ENCODE data around the gene PLEKHG4B.
A peak's percentile ranks its signal among the peaks of the same experiment; 100 is the strongest.
"Not testable (repeated sequence)": the region's sequence is repeated elsewhere in the genome, so short reads cannot be mapped to it uniquely, and the experiment has no call there.

The PLEKHG4B gene

DNA sequence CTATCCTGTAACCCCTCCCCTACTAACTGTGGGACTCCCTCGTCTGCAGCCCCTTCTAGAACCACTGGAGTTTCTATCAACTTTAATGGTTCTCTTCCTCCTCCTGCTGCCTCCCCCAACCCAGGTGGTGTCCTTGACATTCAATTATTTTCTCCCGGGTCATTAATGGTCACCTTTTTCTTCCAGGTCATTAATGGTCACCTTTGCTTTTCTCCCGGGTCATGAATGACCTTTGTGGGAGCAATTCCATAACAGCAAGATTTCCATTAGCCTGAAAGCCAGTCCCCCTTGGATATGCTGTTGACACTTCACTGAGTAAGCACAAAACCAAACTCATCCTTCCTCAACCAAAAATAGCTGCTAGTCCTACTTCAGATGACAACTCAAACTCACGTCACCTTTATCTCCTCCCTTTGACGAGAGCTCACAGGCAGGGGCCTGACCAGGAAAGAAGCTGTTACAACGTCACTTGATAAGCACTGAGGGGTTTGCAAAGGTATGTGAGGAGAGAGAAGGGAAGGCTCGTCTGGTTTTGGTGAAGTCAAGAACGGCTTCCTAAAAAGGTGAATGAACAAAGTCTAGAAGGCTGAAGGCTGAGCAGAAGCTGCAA lies 115.1 kb downstream of the PLEKHG4B start:
- no peak for DNase-seq

DNA sequence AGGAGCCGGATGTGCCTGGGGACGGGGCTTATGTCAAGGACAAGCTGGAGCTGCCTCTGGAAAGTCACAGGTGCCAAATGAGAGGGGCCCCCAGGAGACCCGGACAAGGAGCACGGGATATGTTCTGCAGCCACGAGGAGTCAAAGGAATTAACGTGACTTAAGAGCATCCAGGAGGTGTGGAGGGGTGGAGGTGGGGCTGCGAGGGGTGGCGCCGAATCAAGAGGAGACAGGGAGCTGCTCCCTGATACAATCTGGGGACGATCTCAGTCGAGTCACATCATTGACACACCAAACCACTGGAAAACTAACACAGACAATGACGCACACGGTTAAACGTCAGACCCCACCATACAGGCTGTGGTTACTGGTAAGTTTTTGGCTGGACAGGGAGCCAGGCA lies 115.6 kb downstream of the PLEKHG4B start:
- no peak for DNase-seq

DNA sequence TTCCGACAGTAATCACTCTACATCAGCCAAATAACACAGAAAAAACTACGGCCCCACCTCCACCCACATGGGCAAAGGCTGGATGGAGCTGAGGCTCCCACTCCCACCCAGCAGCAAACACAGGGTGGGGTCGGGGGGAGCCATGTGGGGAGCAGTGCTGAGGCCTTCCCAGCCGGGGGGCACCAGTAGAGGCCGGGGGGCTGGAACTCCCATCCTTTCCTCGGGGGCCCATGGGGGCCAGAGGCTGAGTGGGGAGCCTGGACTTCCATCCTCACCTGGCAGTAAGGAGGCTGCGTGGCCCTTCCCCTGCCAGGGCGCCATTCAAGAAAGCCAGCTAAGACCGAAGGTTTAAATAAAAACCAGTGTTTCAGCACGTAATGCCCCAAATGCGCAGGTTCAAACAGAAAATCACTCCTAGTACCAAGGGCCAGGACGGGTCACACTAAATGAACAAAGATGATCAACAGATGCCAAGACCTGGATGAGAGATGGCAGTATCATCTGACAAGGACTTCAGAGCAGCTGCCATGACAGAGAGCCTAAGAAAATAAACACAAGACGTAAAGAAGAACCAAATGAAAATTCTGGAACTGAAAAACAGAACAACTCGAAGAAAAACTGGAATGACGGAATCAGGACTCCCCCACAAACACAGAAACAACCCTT lies 116.6 kb downstream of the PLEKHG4B start:
- no peak for DNase-seq

DNA sequence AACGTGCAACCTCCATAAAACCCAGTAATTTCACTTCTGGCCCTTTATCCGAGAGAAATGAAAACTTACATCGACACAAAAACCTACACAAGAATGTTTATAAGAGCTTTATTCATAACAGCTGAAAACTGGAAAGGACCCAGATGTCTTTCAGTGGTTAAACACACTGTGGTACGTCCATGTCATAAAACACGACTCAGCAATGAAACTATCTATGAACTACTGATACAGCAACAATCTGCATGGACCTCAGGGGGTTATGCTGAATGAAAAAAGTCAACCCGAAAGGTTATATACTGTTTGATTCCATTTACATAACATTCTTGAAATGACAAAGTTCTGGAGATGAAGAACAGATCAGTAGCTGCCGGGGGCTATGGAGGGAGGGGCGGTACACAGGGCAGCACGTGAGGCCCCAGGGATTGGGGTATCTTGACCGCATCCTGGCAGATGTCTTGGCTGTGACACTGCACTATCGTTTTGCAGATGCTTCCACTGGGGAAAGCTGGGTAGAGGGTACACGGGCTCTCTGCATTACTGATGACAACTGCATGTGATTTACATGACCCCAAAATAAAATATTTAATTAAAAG lies 121.9 kb downstream of the PLEKHG4B start:
- no peak for DNase-seq

DNA sequence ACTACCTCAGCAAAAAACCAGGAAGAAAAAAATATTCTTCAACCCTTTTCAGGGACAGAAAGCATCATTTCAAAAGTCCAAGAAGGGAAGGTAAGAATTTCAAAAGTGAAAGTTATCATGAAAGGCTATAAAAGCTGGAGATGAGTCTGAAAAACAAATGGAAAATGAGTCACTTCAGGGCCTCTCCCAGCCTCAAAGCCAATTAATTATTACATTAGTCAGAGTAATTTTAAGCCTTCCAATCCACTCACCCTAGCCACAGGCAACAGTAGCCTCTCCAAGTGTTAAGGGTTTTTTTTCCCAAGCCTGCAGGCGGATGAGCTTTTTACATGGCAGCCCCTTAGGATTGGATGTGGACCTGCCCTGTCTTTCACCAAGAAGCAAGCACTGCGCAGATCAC lies 123.3 kb downstream of the PLEKHG4B start:
- not testable (repeated sequence) for DNase-seq

DNA sequence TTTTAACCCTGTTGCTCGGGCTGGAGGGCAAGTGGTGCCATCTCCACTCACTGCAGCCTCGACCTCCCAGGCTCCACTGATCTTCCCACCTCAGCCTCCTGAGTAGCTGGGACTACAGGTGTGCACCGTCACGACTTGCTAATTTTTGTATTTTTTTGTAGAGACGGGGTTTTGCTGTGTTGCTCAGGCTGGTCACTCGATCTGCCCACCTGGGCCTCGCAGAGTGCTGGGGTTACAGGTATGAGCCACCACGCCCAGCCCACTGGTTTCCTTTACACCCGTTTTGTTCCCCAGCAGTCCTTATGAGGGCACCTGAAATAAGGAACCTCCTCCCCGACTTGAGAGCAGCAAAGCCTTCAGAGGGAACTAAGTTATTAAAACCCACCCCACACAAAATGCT lies 124.1 kb downstream of the PLEKHG4B start:
- DNase-seq: not testable (repeated sequence)

DNA sequence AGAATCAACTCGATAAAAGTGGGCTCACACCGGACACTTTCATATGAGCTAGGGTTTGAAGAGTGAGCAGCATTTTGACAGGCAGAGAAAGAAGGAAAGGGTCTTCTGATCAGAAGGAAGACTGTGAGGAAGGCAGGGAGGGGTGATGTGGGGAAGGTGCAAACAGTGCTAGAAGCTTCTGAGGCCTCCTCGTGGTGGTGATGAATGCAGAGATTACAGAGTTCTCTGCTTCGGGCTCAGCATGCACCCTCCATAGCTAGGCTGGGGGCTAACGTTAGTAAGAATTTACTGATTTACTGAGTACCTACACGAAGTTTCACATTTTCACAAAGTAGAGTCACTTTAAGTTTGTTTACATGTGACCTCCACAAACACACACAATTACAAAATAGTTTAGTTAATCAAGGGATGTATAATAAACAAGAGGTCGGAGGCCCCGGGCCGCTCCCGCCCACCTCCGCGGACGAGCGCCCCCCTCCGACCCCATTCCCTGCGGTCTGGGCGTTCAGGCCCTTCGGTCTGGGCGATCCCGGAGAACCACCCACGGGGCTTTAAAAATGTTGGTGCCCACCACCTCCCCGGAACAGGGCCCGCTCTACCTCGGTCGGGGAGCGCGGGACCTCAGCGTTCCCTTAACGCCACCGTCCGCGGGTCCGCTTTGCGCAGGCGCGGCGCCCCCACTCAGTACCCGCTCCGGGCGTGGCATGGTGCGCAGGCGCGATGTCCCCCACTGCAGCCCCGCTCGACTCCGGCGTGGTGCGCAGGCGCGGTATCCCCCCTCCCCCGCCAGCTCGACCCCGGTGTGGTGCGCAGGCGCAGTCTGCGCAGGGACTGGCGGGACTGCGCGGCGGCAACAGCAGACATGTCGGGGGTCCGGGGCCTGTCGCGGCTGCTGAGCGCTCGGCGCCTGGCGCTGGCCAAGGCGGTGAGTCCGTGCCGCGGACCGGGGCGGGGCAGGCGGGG lies 125.8 kb downstream of the PLEKHG4B start, which contains the start of the genes CCDC127 and SDHA:
Gene CCDC127, minus strand, starts transcription at position 660 of the 963 bp plus-strand sequence. CDS start 1,304 bp downstream, outside the sequence.
Gene SDHA, plus strand, starts transcription at position 827 of the 963 bp plus-strand sequence. Its CDS starts 36 bp downstream, at position 863.
- peak; percentile 73 for DNase-seq

DNA sequence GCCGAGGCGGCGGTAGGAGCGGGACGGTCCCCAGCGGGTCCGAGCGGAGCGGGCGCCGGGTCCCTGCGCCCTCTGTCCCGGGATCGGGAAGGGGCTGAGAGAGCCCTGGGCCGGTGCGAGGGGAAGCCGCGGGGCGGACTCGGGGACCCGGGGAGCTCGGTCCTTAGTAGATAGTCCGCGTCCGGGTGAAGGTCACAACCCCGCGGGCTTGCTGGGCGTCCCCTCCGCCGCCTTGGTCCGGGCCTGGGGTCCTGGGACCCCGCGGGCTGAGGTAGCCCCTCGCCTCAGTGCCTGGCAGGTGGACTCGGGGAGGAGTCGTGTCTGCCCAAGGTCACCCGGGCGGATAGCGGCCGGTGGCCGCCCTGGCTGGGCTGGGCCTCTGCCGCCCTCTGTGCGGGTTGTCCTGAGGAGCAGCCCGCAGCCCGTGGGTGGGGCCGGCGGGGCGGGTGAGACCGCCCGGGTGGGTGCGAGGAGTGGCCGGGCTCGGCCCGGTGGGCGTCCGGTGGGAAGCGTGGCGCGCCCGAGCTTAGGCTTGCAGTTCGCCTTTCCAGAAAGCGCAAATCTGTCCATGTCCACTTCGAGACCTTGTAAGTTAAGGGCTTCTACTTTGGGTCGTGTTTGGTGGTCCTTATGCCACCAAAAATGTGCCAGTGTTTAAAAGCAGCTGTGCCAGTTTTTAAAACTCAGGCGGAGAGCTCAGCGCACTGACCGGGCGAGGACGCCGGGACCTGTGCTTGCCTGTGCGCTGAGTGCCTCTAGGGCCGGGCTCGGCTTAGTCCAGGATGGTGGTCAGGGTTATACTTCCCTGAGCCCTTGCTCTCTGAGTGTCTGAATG lies 126.7 kb downstream of the PLEKHG4B start:
- DNase-seq: no peak

DNA sequence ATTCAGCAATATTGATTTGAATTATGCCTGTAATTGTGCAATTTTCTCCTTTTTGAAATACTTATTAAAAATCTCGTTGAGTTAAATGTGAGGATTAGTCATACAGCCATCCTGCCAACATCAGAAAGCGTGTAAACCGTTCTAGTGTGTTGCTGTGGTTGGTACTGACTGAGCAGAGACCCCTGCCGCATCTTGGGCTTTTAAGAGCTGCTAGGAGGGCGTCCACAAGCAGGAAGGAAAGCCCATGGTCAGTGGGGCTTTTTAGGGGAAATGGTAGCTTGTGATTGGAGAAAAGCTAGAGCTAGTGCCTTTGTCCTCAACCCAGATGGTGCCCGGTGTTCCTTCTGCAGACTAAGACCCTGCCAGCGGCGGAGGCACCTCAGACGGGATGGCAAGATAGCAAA lies 127.5 kb downstream of the PLEKHG4B start:
- no peak for DNase-seq

DNA sequence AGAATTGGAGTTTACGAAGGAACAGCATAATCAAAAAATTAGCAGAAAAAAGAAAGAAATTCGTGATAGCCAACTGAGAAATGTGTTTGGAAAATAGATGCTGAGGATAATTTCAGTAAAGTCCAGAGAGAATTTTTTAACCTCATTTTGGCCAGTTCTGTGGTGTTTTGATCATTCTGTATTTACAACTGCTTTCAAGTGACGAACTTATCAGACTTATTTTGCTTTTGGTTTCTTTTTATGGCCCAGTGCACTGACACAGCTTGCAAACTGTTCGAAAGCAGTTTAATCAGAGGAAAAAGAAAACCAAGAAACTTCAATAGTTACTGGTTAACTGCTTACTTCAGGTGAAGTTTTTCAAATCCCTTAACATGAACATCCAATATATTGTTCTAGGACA lies 128.0 kb downstream of the PLEKHG4B start:
- no peak for DNase-seq

DNA sequence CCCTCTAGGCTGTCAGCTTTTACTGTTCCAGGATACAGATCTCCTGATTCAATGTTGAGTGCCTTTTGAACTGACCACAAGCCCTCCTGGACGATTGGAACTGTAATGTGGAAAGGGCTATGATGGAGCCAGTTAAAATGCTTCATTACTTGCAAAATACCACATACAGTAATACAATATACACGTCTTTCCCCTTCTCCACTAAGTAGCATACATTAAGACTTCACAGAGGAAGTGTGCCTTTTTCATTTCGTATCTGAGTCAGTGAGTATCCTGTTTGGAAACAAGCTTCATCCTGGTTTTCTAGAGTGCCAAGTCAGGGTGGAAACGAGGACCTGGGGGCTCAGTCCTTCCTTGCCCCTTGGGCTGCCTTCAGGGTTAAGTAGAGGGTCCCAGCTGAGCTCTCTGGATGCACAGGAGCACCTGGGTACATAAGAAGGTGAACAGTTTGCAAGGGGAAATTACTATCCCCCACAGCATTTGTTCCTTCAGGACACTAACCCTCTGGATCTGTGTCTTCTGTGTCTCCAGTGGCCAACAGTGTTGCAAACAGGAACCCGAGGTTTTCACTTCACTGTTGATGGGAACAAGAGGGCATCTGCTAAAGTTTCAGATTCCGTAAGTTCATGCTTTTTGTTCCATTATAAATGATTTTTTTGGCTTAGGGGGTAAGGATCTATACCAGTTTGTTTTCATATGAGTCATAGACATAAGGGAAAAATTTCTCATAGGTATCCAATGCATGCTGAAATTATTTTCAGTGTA lies 131.2 kb downstream of the PLEKHG4B start:
- not testable (repeated sequence) for DNase-seq

DNA sequence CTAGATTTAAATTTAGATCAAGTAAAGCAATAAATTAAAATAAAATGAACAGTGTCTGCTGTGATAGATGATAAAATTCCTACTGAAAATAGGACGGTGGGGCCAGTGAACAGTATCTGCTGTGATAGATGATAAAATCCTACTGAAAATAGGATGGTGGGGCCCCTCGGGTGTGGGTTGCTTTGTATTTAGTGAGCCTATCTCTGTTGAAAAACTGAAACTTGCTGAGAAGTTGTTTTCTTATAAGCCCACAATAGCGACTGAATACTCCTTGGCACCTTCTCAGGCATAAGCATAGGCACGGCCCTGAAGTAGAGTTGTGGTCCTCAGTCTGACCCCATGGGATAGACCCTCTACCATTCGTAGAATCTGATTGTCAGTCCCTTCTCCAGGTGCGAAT lies 131.8 kb downstream of the PLEKHG4B start:
- DNase-seq: no peak

DNA sequence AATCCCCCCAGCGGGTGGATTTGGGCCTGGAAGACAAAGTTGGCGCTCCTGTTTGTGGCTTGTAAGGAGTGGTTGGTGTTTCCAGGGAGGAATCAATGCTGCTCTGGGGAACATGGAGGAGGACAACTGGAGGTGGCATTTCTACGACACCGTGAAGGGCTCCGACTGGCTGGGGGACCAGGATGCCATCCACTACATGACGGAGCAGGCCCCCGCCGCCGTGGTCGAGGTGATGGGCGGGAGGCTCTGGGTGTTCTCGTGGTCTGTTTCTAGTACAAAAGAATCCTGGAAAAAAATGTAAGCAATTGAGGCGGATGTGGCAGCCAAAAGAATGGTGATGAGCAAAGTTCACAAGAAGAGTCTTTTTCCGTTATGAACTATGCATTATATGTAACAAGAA lies 133.4 kb downstream of the PLEKHG4B start:
- no peak for DNase-seq

DNA sequence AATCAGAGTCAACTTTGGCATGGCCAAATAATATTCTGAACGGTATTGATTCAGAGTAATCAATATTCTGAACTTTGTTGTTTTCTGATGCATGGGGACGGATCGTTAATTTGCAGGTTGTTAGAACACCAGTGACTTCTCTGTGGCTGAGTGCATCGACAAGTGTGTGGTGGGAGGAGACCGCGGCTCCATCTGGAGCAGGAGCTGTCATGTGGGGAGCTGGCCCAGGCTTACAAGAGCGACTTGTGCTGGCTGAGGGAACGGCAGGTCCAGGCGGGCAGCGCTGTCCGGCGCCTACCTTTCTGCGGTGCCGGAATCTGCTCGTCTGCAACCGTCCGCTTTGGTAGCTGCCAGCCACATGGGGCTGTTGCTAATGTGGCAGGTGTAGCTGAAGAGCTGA lies 135.4 kb downstream of the PLEKHG4B start:
- DNase-seq: peak; percentile 3

DNA sequence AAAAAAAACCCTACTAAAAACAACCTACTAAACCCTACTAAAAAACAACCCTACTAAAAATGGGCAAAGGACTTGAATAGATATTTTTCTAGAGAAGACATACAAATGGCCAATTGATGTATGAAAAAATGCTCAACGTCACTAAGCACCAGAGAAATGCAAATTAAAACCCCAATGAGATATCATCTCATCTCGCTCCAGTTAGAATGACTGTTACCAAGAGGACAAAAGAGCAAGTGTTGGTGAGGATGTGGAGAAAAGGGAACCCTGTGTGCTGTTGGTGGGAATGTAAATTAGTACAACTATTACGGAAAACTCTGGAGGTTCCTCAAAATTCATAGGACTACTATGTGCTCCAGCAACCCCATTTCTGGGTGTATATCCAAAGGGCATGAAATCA lies 136.9 kb downstream of the PLEKHG4B start:
- no peak for DNase-seq

DNA sequence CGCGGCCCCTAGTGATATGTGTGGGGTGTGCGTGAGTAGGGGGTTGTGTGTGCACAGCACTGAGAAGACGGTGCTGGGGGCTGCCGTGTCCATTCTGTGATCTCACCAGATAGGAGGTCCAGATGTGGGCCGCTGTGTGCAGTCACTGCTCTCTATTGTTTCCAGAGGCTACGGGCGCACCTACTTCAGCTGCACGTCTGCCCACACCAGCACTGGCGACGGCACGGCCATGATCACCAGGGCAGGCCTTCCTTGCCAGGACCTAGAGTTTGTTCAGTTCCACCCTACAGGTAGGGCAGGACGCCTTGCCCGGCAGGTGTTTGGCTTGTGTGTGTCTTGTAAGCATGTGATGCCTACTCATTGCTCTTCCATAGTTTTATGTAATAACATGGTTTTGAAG lies 138.7 kb downstream of the PLEKHG4B start:
- DNase-seq: no peak

DNA sequence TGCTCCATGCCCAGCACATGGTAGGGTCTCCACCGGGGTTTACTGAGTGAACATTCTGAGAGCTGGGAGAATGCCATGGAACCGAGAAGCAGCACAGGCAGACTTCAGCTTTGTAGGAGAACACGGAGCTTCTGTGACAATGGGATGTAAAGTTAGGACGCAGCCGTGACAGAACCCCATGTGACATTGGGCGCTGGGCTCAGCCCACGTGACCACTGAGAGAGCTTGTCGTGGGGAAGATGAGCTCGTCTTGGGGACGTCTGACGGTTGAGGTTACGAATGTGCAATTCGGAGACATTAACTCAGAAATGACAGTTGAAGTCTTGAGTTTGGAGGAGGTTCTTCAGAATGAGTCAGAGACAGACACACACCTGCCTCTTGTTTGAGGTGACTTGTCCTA lies 139.7 kb downstream of the PLEKHG4B start:
- DNase-seq: no peak

DNA sequence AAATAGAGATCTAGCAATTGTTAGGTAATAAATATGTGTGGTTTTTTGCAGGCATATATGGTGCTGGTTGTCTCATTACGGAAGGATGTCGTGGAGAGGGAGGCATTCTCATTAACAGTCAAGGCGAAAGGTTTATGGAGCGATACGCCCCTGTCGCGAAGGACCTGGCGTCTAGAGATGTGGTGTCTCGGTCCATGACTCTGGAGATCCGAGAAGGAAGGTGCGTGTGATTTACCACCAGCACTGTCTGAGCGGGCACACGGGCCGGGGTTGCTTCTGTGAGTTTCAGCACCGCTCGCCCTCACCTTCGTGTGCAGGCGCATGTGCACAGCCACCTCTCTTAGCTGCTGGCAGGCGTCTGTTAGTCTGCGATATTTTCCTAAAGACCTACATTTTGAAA lies 141.5 kb downstream of the PLEKHG4B start:
- DNase-seq: not testable (repeated sequence)

DNA sequence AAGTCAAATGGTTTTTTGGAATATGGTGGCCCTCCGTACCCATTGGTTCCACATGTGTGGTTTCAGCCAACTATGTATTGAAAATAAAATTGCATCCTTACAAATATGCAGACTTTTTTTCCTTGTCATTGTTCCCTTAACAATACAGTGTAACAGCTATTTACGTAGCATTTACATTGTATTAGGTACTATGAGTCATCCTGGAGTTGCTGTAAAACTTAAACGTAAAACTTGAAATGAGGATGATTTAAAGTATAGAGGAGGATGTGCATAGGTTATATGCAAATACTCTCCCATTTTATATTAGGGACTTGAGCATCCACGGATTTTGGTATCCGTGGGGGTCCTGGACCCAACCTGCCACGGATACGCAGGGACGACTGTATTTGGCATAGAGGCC lies 142.5 kb downstream of the PLEKHG4B start:
- DNase-seq: no peak

DNA sequence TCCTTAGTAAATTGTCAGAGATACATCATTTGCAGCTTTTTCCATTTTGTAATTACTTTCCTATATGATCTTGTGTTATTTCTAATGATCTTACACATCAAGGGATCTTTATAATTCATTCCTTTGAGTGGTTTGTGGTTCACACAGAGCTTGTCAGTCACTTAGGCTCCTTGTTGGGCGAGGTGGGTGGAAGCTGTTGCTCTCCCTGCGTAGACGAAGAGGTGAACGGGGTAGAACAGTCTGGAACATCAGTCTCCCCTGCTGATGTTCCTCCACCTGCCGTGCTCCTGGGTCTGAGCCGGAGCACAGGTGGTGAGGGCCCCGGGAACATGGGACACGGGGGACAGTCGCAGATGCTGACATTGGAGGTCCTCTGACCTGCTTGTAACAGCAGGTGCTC lies 143.6 kb downstream of the PLEKHG4B start:
- not testable (repeated sequence) for DNase-seq

DNA sequence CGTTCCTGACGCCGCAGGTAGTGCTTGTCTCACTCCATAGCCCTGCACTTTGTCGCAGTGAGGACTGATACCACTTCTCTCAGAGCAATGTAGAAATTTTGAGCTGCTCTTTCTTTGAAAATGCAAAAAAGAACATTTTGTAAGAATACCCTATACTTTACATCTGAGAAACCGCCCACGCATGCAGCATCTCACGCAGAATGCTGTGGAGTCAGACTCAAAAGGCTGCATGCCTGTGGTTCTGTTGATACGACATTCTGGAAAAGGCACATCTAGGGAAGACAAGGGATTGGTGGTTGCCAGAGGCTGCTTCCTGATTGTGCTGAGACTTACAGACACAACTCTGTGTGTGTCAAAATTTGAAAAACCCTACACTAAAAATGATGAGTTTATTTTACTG lies 146.0 kb downstream of the PLEKHG4B start:
- not testable (repeated sequence) for DNase-seq
